ENCODE data around the gene MAN1C1.

DNA sequence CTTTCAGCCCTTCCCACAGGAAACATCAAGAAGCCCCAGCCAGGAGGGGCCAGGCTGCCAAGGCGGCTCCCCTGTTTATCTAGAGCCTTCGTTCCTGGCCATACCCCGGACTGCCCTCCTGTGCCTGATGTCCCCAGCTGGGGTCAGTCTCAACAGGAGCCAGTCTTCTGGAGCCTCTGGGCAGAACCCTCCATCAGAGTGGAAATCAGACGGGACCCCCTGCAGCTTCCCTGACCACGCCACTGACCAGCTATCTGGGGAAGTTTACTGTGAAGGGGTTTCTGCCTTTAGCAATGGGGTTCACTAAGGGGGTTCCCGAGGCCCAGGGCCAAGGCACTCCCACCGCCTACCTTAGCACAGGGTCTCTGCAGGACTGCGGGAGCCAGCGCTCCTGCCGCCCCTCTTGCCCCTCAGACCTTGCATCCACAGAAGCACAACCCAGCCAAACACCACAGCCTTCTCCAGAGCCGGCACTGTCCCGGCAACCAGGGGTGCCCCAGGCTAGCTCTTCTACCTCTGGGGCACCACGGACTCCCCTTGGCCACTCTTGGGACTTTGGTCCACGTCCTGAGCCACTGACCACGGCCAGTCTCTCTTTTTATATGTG, 199.6 kb downstream of the MAN1C1 start:
- TF ChIP-seq, protein P1, sequence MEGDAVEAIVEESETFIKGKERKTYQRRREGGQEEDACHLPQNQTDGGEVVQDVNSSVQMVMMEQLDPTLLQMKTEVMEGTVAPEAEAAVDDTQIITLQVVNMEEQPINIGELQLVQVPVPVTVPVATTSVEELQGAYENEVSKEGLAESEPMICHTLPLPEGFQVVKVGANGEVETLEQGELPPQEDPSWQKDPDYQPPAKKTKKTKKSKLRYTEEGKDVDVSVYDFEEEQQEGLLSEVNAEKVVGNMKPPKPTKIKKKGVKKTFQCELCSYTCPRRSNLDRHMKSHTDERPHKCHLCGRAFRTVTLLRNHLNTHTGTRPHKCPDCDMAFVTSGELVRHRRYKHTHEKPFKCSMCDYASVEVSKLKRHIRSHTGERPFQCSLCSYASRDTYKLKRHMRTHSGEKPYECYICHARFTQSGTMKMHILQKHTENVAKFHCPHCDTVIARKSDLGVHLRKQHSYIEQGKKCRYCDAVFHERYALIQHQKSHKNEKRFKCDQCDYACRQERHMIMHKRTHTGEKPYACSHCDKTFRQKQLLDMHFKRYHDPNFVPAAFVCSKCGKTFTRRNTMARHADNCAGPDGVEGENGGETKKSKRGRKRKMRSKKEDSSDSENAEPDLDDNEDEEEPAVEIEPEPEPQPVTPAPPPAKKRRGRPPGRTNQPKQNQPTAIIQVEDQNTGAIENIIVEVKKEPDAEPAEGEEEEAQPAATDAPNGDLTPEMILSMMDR (IDR thresholded peaks at IDR 0.05), result no peak
- TF ChIP-seq POLR2AphosphoS5 (IDR thresholded peaks at IDR 0.05; ENCODE audit: low read depth, low read length), result no peak
